HG02840 (cell line): ENCODE data around the gene KCNC1.

Source experiments
- ATAC-seq: cut with Tn5 transposase; IDR thresholded peaks from one replicate; pipeline ENCODE4 v1.9.1; 2021; ENCODE audit warnings: mild to moderate bottlenecking, moderate library complexity, moderate number of reproducible peaks; ENCODE audit not compliant: unreplicated experiment, low FRiP score

Gene KCNC1

GRCh38 chr11:17734418-17734911 is at the start of gene KCNC1:
Gene KCNC1 (plus strand): TSS chr11:17734781. CDS start chr11:17736003, 1,222 bp downstream.
- ATAC-seq, result no peak

GRCh38 chr11:17686231-17686980 is 48.2 kb upstream of the KCNC1 start:
- ATAC-seq, result no peak

GRCh38 chr11:17687946-17688670 is 46.5 kb upstream of the KCNC1 start:
- no peak for ATAC-seq

- ATAC-seq, result no peak
These were observed 43.0 kb upstream of the KCNC1 start for GRCh38 chr11:17691550-17691949.

- ATAC-seq, result no peak
These were observed 42.6 kb upstream of the KCNC1 start for GRCh38 chr11:17691976-17692375.

- ATAC-seq, result no peak
These were observed 41.6 kb upstream of the KCNC1 start for GRCh38 chr11:17692931-17693330.

- no peak for ATAC-seq
These were observed 41.0 kb upstream of the KCNC1 start for GRCh38 chr11:17693531-17693930.

- ATAC-seq, result no peak
These were observed 40.0 kb upstream of the KCNC1 start for GRCh38 chr11:17694494-17695110.

- no peak for ATAC-seq
These were observed 38.8 kb upstream of the KCNC1 start for GRCh38 chr11:17695454-17696441.

- no peak for ATAC-seq
These were observed 37.8 kb upstream of the KCNC1 start for GRCh38 chr11:17696741-17697140.

GRCh38 chr11:17697175-17697949 is 37.2 kb upstream of the KCNC1 start:
- no peak for ATAC-seq

- ATAC-seq, result no peak
These were observed 35.1 kb upstream of the KCNC1 start for GRCh38 chr11:17699147-17700114.

- no peak for ATAC-seq
These were observed 33.6 kb upstream of the KCNC1 start for GRCh38 chr11:17700991-17701390.

GRCh38 chr11:17702876-17703275 is 31.7 kb upstream of the KCNC1 start:
- no peak for ATAC-seq

GRCh38 chr11:17703951-17704350 is 30.6 kb upstream of the KCNC1 start:
- no peak for ATAC-seq

GRCh38 chr11:17707830-17708229 is 26.8 kb upstream of the KCNC1 start:
- no peak for ATAC-seq

GRCh38 chr11:17711836-17712235 is 22.7 kb upstream of the KCNC1 start:
- ATAC-seq, result no peak

GRCh38 chr11:17713851-17714250 is 20.7 kb upstream of the KCNC1 start:
- ATAC-seq, result no peak
